ENCODE measurements around the gene RNF34.

- TF ChIP-seq CTCF (conservative IDR thresholded peaks at IDR 0.05; ENCODE audit: low read length) (no peak), EZH2phosphoT487 (IDR thresholded peaks at IDR 0.05; ENCODE audit: borderline replicate concordance) (no peak)
Measured at GRCh38 chr12:121351820-121352681, 47.9 kb upstream of the RNF34 start, which contains the start of gene ANAPC5.
